ENCODE data around the gene ZDHHC19. TPM values are rescaled to one million over a fixed set of nuclear protein-coding genes. Genes with fewer than 3 reads are reported as not detected.

Gene ZDHHC19
- 1.1 TPM for polyA plus RNA-seq (2013, experiment 1 of 2)
- 0.84 TPM for polyA plus RNA-seq (2013, experiment 2 of 2)

GRCh38 chr3:196210673-196211556 is at the start of gene ZDHHC19:
ZDHHC19 (minus strand) TSS chr3:196211400; CDS start chr3:196211315, 85 bp downstream.
- Histone ChIP-seq H3K4ac (ENCODE audit: low read length) (no peak within 1 kb of the TSS), H3K18ac (ENCODE audit: low read length) (peak within 1 kb of the TSS; percentile 24), H3K14ac (ENCODE audit: low read length) (no peak within 1 kb of the TSS), H2AFZ (ENCODE audit: low read length) (peak within 1 kb of the TSS; percentile 37), H3K9me3 (replicated peaks in 1 of 2; ENCODE audit: control insufficient read depth in 2 of 2, insufficient read depth in 1 of 2, low read depth in 1 of 2, low read length in 2 of 2) (peaks cover 3% of the 10 kb centered on the region in 2 donors), H2BK5ac (ENCODE audit: low read length) (no peak within 1 kb of the TSS), H4K8ac (ENCODE audit: low read depth, low read length) (no peak within 1 kb of the TSS), H3K36me3 (replicated peaks in 1 of 2; ENCODE audit: control insufficient read depth in 2 of 2, insufficient read depth in 2 of 2, low read length in 2 of 2) (no peaks in the 10 kb centered on the region), H3K27ac (replicated peaks; ENCODE audit: low read length) (no peak within 1 kb of the TSS), H2BK15ac (ENCODE audit: low read length) (peak within 1 kb of the TSS; percentile 22), H3K27me3 (ENCODE audit: control insufficient read depth in 3 of 3, insufficient read depth in 3 of 3, low read depth in 1 of 3, low read length in 3 of 3) (peaks cover 0 to 14% (median 6%) of the 10 kb centered on the region in 3 experiments), H3K4me1 (ENCODE audit: control insufficient read depth in 2 of 2, insufficient read depth in 1 of 2, low read depth in 1 of 2, low read length in 2 of 2) (peaks cover 2 to 13% of the 10 kb centered on the region in 2 donors), H4K91ac (ENCODE audit: low read depth, low read length, poor library complexity) (no peak within 1 kb of the TSS), H3K4me2 (ENCODE audit: insufficient read depth, low read length, poor library complexity, severe bottlenecking) (no peak within 1 kb of the TSS), H3K4me3 (ENCODE audit: low read length in 2 of 2) (no peak within 1 kb of the TSS), H3K23ac (ENCODE audit: low read depth, low read length, poor library complexity) (no peak within 1 kb of the TSS), H3K9ac (ENCODE audit: low read depth, low read length, poor library complexity) (no peak within 1 kb of the TSS), H3K79me1 (ENCODE audit: low read depth, low read length) (peaks cover 5% of the 10 kb centered on the region), H2BK120ac (ENCODE audit: low read depth, low read length) (no peak within 1 kb of the TSS), H2AK5ac (ENCODE audit: low read depth, low read length) (peak within 1 kb of the TSS; percentile 85), H2BK12ac (ENCODE audit: low read length) (peak within 1 kb of the TSS; percentile 75)
- WGBS, 2 donors (ENCODE audit: extremely low coverage in 2 of 2, insufficient read length in 2 of 2, insufficient replicate concordance in 1 of 2), result no CpG with 5 or more reads among the region's 23 CpGs
- DNase-seq (ENCODE audit: low spot score), result no peak

GRCh38 chr3:196260784-196261183 is 49.6 kb upstream of the ZDHHC19 start:
- no peak overlapping the region for H3K18ac ChIP-seq (ENCODE audit: low read length)
- no peak overlapping the region for H3K23ac ChIP-seq (ENCODE audit: low read depth, low read length, poor library complexity)
- H2BK120ac ChIP-seq (ENCODE audit: low read depth, low read length), result no peak overlapping the region
- H3K27me3 ChIP-seq (ENCODE audit: control insufficient read depth in 3 of 3, insufficient read depth in 3 of 3, low read depth in 1 of 3, low read length in 3 of 3), result no peaks in the 10 kb centered on the region
- no peak overlapping the region for H3K4me3 ChIP-seq (ENCODE audit: low read length in 2 of 2)
- H3K79me1 ChIP-seq (ENCODE audit: low read depth, low read length), result no peaks in the 10 kb centered on the region
- no peak overlapping the region for H3K14ac ChIP-seq (ENCODE audit: low read length)
- no peak overlapping the region for H2BK5ac ChIP-seq (ENCODE audit: low read length)
- peaks cover 0 to 4% of the 10 kb centered on the region in 2 donors for H3K9me3 ChIP-seq (replicated peaks in 1 of 2; ENCODE audit: control insufficient read depth in 2 of 2, insufficient read depth in 1 of 2, low read depth in 1 of 2, low read length in 2 of 2)
- no peak overlapping the region for H2AFZ ChIP-seq (ENCODE audit: low read length)
- WGBS, 2 donors (ENCODE audit: extremely low coverage in 2 of 2, insufficient read length in 2 of 2, insufficient replicate concordance in 1 of 2), result no CpG with 5 or more reads among the region's 4 CpGs
- no peak overlapping the region for H3K4me2 ChIP-seq (ENCODE audit: insufficient read depth, low read length, poor library complexity, severe bottlenecking)
- no peak overlapping the region for H4K8ac ChIP-seq (ENCODE audit: low read depth, low read length)
- no peak overlapping the region for H2AK5ac ChIP-seq (ENCODE audit: low read depth, low read length)
- H3K4me1 ChIP-seq (ENCODE audit: control insufficient read depth in 2 of 2, insufficient read depth in 1 of 2, low read depth in 1 of 2, low read length in 2 of 2), result peaks cover 0 to 1% of the 10 kb centered on the region in 2 donors
- no peak overlapping the region for H2BK12ac ChIP-seq (ENCODE audit: low read length)
- DNase-seq (ENCODE audit: low spot score), result no peak
- no peak overlapping the region for H3K4ac ChIP-seq (ENCODE audit: low read length)
- H3K9ac ChIP-seq (ENCODE audit: low read depth, low read length, poor library complexity), result no peak overlapping the region
- H3K36me3 ChIP-seq (replicated peaks in 1 of 2; ENCODE audit: control insufficient read depth in 2 of 2, insufficient read depth in 2 of 2, low read length in 2 of 2), result peaks cover 3 to 36% of the 10 kb centered on the region in 2 donors
- H4K91ac ChIP-seq (ENCODE audit: low read depth, low read length, poor library complexity), result no peak overlapping the region
- no peak overlapping the region for H2BK15ac ChIP-seq (ENCODE audit: low read length)
- no peak overlapping the region for H3K27ac ChIP-seq (replicated peaks; ENCODE audit: low read length)

- H3K23ac ChIP-seq (ENCODE audit: low read depth, low read length, poor library complexity), result no peak overlapping the region
- no peak overlapping the region for H3K9ac ChIP-seq (ENCODE audit: low read depth, low read length, poor library complexity)
- H2AFZ ChIP-seq (ENCODE audit: low read length), result no peak overlapping the region
- H3K18ac ChIP-seq (ENCODE audit: low read length), result no peak overlapping the region
- H3K27me3 ChIP-seq (ENCODE audit: control insufficient read depth in 3 of 3, insufficient read depth in 3 of 3, low read depth in 1 of 3, low read length in 3 of 3), result no peaks in the 10 kb centered on the region
- DNase-seq (ENCODE audit: low spot score), result no peak
- no peak overlapping the region for H3K4me2 ChIP-seq (ENCODE audit: insufficient read depth, low read length, poor library complexity, severe bottlenecking)
- no peak overlapping the region for H3K27ac ChIP-seq (replicated peaks; ENCODE audit: low read length)
- H4K91ac ChIP-seq (ENCODE audit: low read depth, low read length, poor library complexity), result no peak overlapping the region
- H2BK15ac ChIP-seq (ENCODE audit: low read length), result no peak overlapping the region
- no peaks in the 10 kb centered on the region for H3K4me1 ChIP-seq (ENCODE audit: control insufficient read depth in 2 of 2, insufficient read depth in 1 of 2, low read depth in 1 of 2, low read length in 2 of 2)
- no peak overlapping the region for H2BK5ac ChIP-seq (ENCODE audit: low read length)
- no peak overlapping the region for H3K4me3 ChIP-seq (ENCODE audit: low read length in 2 of 2)
- H3K14ac ChIP-seq (ENCODE audit: low read length), result no peak overlapping the region
- no peak overlapping the region for H2BK120ac ChIP-seq (ENCODE audit: low read depth, low read length)
- H3K36me3 ChIP-seq (replicated peaks in 1 of 2; ENCODE audit: control insufficient read depth in 2 of 2, insufficient read depth in 2 of 2, low read length in 2 of 2), result peaks cover 3 to 32% of the 10 kb centered on the region in 2 donors
- H2BK12ac ChIP-seq (ENCODE audit: low read length), result no peak overlapping the region
- no peaks in the 10 kb centered on the region for H3K9me3 ChIP-seq (replicated peaks in 1 of 2; ENCODE audit: control insufficient read depth in 2 of 2, insufficient read depth in 1 of 2, low read depth in 1 of 2, low read length in 2 of 2)
- peaks cover 2% of the 10 kb centered on the region for H3K79me1 ChIP-seq (ENCODE audit: low read depth, low read length)
- no peak overlapping the region for H3K4ac ChIP-seq (ENCODE audit: low read length)
- no peak overlapping the region for H4K8ac ChIP-seq (ENCODE audit: low read depth, low read length)
- no peak overlapping the region for H2AK5ac ChIP-seq (ENCODE audit: low read depth, low read length)
- no CpG with 5 or more reads among the region's 1 CpG for WGBS, 2 donors (ENCODE audit: extremely low coverage in 2 of 2, insufficient read length in 2 of 2, insufficient replicate concordance in 1 of 2)
Observed at GRCh38 chr3:196255776-196256175, 44.6 kb upstream of the ZDHHC19 start.

Measured in neuronal stem cell (in vitro differentiated cells).